DND-41 (cell line): Measurements from ENCODE around the gene ALS2.

Source experiments
- ATAC-seq: fragments of 200-7000 bp; cut with Tn5 transposase; 3 replicates; pipeline ENCODE4 v1.9.1; 2021; ENCODE audit warnings: low read depth; ENCODE audit not compliant: insufficient read depth
- DNase-seq: peaks from one replicate; pipeline ENCODE4 v3.0.0-alpha.2; 2020
- H2AFZ ChIP-seq: 2 replicates; pipeline ENCODE4 v1.6.0; 2012; ENCODE audit warnings: low read depth, low read length
- H3K27ac ChIP-seq: 2 replicates; pipeline ENCODE4 v1.5.1; 2012; ENCODE audit warnings: low read length, inconsistent platforms
- H3K27me3 ChIP-seq: fragments of 200-600 bp; sonication (generic); 2 replicates; pipeline ENCODE4 v1.6.0; 2012; ENCODE audit warnings: low read length, mild to moderate bottlenecking, inconsistent platforms; ENCODE audit not compliant: insufficient read depth, poor library complexity
- H3K36me3 ChIP-seq: 2 replicates; pipeline ENCODE4 v1.5.1; 2012; ENCODE audit warnings: low read length, inconsistent platforms; ENCODE audit not compliant: insufficient read depth
- H3K4me1 ChIP-seq: 2 replicates; pipeline ENCODE4 v1.5.1; 2012; ENCODE audit warnings: mild to moderate bottlenecking, low read length; ENCODE audit not compliant: insufficient read depth
- H3K4me2 ChIP-seq: 2 replicates; pipeline ENCODE4 v1.6.0; 2012; ENCODE audit warnings: mild to moderate bottlenecking, moderate library complexity, low read length, inconsistent platforms; ENCODE audit not compliant: insufficient read depth
- H3K4me3 ChIP-seq, 2 experiments: fragments of 200-600 bp in 1 of 2; shearing (Covaris generic) in 1 of 2; 2 replicates each; pipeline ENCODE4 v1.5.1; 2012 to 2016; ENCODE audit warnings: inconsistent platforms in 2 of 2, low read length in 2 of 2, mild to moderate bottlenecking in 2 of 2, low read depth in 1 of 2, moderate library complexity in 1 of 2
- H3K79me2 ChIP-seq: 2 replicates; pipeline ENCODE4 v1.6.0; 2012; ENCODE audit warnings: low read length, inconsistent platforms; ENCODE audit not compliant: insufficient read depth
- H3K9ac ChIP-seq: 2 replicates; pipeline ENCODE4 v1.6.0; 2012; ENCODE audit warnings: low read depth, mild to moderate bottlenecking, inconsistent platforms, low read length, moderate library complexity
- H3K9me3 ChIP-seq: 2 replicates; pipeline ENCODE4 v1.5.1; 2012; ENCODE audit warnings: low read length, moderate library complexity, mild to moderate bottlenecking, inconsistent platforms; ENCODE audit not compliant: insufficient read depth, severe bottlenecking
- H4K20me1 ChIP-seq: 2 replicates; pipeline ENCODE4 v1.6.0; 2012; ENCODE audit warnings: low read length; ENCODE audit not compliant: insufficient read depth
- CTCF ChIP-seq: IDR thresholded peaks from 2 replicates; pipeline ENCODE4 v1.5.1; 2012; ENCODE audit warnings: borderline replicate concordance, low read length, moderate library complexity, mild to moderate bottlenecking; ENCODE audit not compliant: poor library complexity, severe bottlenecking; ENCODE audit errors: extremely low read depth
- EZH2 ChIP-seq: IDR thresholded peaks from 3 replicates; pipeline ENCODE4 v1.6.1; 2012; ENCODE audit warnings: borderline replicate concordance, low read depth, mild to moderate bottlenecking, moderate library complexity, low read length, inconsistent platforms; ENCODE audit not compliant: severe bottlenecking

The ALS2 gene

GRCh38 chr2:201824212-201824611, 43.5 kb upstream of the ALS2 start:
- H3K27ac ChIP-seq: no peak overlapping the region
- H3K36me3 ChIP-seq: no peaks in the 10 kb centered on the region
- no peaks in the 10 kb centered on the region for H4K20me1 ChIP-seq
- no peak overlapping the region for H3K9ac ChIP-seq
- no peak overlapping the region for H3K4me2 ChIP-seq
- H3K79me2 ChIP-seq: no peaks in the 10 kb centered on the region
- no peak for DNase-seq
- TF ChIP-seq EZH2: no peak
- TF ChIP-seq CTCF: no peak
- H3K27me3 ChIP-seq: peaks cover 28% of the 10 kb centered on the region
- H3K9me3 ChIP-seq: no peaks in the 10 kb centered on the region
- no peaks in the 10 kb centered on the region for H3K4me1 ChIP-seq
- H3K4me3 ChIP-seq: no peak overlapping the region
- ATAC-seq: no peak
- H2AFZ ChIP-seq: no peak overlapping the region

- no peak overlapping the region for H3K4me3 ChIP-seq
- DNase-seq: no peak
- H2AFZ ChIP-seq: no peak overlapping the region
- TF ChIP-seq CTCF: no peak
- no peak for TF ChIP-seq EZH2
- H3K27me3 ChIP-seq: peaks cover 16% of the 10 kb centered on the region
- H3K36me3 ChIP-seq: no peaks in the 10 kb centered on the region
- H3K4me1 ChIP-seq: no peaks in the 10 kb centered on the region
- no peaks in the 10 kb centered on the region for H3K79me2 ChIP-seq
- no peak overlapping the region for H3K4me2 ChIP-seq
- H3K27ac ChIP-seq: no peak overlapping the region
- ATAC-seq: no peak
- no peaks in the 10 kb centered on the region for H3K9me3 ChIP-seq
- H3K9ac ChIP-seq: no peak overlapping the region
- H4K20me1 ChIP-seq: no peaks in the 10 kb centered on the region
Measured at GRCh38 chr2:201821080-201821479, 40.3 kb upstream of the ALS2 start.

GRCh38 chr2:201820383-201821007, 39.8 kb upstream of the ALS2 start:
- ATAC-seq (no peak), DNase-seq (no peak)
- Histone ChIP-seq H3K27ac (no peak overlapping the region), H3K4me2 (no peak overlapping the region), H3K9ac (no peak overlapping the region), H3K9me3 (no peaks in the 10 kb centered on the region), H3K36me3 (no peaks in the 10 kb centered on the region), H4K20me1 (no peaks in the 10 kb centered on the region), H3K79me2 (no peaks in the 10 kb centered on the region), H2AFZ (no peak overlapping the region), H3K4me1 (no peaks in the 10 kb centered on the region), H3K4me3 (no peak overlapping the region), H3K27me3 (peaks cover 16% of the 10 kb centered on the region)
- no peak for TF ChIP-seq EZH2
- TF ChIP-seq CTCF: no peak
